NB4 (cell line): ENCODE results near the gene LRP1B.

Experiments
- DNase-seq: peaks from one replicate; pipeline ENCODE4 v3.0.0; 2010; ENCODE audit warnings: low read depth
- H3K4me3 ChIP-seq: one replicate; pipeline ENCODE4 v1.5.1; 2011; ENCODE audit warnings: mild to moderate bottlenecking, low read depth, low read length, moderate library complexity
- MYC ChIP-seq: IDR thresholded peaks from 2 replicates; pipeline ENCODE4 v1.6.1; 2011; ENCODE audit warnings: low read depth, low read length
- POLR2A ChIP-seq: IDR thresholded peaks from 2 replicates; pipeline ENCODE4 v1.6.1; 2011; ENCODE audit warnings: mild to moderate bottlenecking; ENCODE audit not compliant: insufficient read length; ENCODE audit errors: extremely low read depth
- TF ChIP-seq, protein P1 (sequence below): IDR thresholded peaks from 2 replicates; pipeline ENCODE4 v1.6.1; 2011; ENCODE audit warnings: low read depth, low read length
- TF ChIP-seq, protein P2 (sequence below): IDR thresholded peaks from one replicate; pipeline ENCODE4 v1.5.1; 2012; ENCODE audit warnings: low read depth, low read length

The LRP1B gene

DNA sequence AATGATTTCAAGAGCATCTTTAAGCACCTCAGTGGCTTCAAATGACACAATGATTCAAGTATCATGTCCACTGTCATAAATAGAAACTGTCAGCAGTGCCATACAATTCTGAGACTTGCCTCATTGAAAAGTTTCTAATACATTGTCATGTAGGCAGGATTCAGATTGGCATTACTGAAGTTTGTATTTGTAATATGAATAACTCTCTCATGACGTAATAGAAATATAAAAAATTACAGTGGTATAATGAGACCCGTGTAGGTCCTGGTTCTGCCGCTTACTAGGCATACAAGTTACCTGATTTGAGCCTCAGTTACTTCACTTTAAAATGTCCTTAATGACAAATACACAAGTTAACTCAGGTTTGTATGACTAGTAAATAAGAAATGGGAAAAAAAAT, 1814.5 kb downstream of the LRP1B start:
- TF ChIP-seq, protein P1, sequence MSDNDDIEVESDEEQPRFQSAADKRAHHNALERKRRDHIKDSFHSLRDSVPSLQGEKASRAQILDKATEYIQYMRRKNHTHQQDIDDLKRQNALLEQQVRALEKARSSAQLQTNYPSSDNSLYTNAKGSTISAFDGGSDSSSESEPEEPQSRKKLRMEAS = no peak
- TF ChIP-seq MYC (no peak), POLR2A (no peak)
- TF ChIP-seq, protein P2, sequence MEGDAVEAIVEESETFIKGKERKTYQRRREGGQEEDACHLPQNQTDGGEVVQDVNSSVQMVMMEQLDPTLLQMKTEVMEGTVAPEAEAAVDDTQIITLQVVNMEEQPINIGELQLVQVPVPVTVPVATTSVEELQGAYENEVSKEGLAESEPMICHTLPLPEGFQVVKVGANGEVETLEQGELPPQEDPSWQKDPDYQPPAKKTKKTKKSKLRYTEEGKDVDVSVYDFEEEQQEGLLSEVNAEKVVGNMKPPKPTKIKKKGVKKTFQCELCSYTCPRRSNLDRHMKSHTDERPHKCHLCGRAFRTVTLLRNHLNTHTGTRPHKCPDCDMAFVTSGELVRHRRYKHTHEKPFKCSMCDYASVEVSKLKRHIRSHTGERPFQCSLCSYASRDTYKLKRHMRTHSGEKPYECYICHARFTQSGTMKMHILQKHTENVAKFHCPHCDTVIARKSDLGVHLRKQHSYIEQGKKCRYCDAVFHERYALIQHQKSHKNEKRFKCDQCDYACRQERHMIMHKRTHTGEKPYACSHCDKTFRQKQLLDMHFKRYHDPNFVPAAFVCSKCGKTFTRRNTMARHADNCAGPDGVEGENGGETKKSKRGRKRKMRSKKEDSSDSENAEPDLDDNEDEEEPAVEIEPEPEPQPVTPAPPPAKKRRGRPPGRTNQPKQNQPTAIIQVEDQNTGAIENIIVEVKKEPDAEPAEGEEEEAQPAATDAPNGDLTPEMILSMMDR = no peak
- no peak overlapping the region for H3K4me3 ChIP-seq
- no peak for DNase-seq

DNA sequence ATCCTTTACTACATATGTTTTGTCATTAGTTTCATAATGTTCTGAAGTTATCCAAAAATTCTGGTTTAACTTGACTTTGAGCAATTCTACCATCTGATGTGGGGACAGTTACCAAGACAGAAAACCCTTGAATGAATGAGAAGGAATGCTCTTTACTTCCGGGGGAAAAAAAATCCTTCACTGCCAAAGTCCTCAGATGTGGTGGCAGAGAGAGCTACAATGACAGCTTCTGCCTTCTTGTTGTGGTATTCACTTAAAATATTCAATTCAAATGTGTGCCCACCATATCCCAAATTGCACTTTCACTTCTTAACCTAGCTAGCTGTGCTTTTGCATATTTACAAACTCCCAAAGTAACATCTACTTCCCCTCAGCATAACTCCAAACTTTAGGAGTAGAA, 1818.9 kb downstream of the LRP1B start:
- TF ChIP-seq, protein P2 = no peak
- TF ChIP-seq MYC (no peak), POLR2A (no peak)
- TF ChIP-seq, protein P1 = no peak

DNA sequence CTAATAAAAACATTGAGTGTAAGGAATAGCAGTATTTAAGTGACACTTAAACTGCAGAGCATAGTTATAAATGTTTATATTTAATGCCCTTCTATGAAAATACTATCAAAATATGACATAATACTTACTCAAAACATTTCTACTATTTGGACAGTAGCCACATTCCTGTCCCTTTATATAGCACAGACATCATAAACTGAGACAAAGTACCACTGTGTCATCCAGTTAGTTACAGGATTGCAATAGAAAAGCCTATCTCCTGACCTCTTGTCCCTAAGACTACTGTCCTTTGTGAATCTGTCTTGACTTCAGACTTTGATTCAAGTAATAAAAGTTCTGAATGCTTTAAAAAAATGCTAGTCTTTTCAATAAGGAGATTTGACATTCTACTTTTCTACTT, 1822.1 kb downstream of the LRP1B start:
- DNase-seq = no peak
- TF ChIP-seq, protein P1 = no peak
- TF ChIP-seq MYC (no peak), POLR2A (no peak)
- TF ChIP-seq, protein P2 = no peak
- no peak overlapping the region for H3K4me3 ChIP-seq

More for the DNA sequence above, 1818.9 kb downstream of the LRP1B start:
- no peak for DNase-seq
- no peak overlapping the region for H3K4me3 ChIP-seq

DNA sequence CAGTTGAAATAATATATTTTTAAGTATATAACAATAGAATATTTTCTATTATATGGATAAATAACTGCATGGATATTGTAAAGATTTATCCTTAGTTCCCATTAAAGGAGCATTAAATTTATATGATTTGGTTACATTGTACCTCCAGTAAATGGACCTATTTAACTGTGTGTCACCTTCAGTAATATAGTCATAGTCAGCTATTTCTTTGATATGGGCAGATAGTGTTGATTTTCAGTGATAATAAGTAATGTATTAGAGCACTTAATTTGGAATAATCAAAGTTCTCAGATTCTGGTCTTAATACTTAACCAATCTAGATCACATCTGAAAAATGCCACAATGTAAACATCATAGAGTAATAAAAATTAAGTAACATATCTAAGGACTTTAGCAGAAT, 1823.3 kb downstream of the LRP1B start:
- TF ChIP-seq MYC (no peak), POLR2A (no peak)
- TF ChIP-seq, protein P2 = no peak
- TF ChIP-seq, protein P1 = no peak
- H3K4me3 ChIP-seq = no peak overlapping the region
- no peak for DNase-seq

DNA sequence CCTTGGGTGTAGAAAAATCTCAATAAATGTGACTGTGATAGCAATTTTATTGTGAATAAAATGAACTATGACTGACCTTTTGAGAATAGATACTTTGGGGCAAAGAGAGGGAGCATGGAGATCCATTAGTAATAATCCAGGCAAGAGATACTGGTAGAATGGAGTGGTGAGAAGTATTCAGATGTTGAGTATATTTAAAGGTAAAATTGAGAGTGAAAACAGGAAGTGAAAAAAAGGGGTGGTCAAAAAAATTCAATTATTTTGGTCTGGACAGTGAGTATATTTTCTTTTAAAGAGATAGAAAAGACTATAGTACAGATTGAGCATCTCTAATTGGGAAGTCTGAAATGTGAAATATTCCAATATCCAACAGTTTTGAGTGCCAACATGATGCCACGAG, 1835.0 kb downstream of the LRP1B start:
- TF ChIP-seq MYC (no peak), POLR2A (no peak)
- TF ChIP-seq, protein P1 = no peak
- TF ChIP-seq, protein P2 = no peak
- no peak for DNase-seq
- H3K4me3 ChIP-seq = no peak overlapping the region

DNA sequence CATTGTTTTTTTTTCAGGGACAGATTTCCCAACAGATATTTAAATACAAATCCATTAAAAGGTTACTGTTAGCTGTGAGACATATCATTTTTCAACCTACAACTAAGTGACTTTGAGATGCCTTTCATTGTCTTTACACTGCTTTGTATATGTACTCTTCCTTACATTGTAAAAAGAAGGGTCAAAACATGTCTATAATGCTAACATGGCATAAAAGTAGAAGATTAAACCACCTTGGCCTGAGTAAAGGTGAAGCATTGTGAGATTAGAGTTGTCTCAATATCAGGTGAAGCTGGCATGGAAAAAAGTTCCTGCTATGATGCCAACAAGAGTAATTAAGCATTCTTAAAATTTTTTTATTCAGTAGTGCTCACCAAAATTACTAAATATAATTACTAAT, 1842.1 kb downstream of the LRP1B start:
- DNase-seq = no peak
- TF ChIP-seq, protein P1 = no peak
- no peak for TF ChIP-seq POLR2A
- TF ChIP-seq, protein P2 = no peak
- TF ChIP-seq MYC = no peak
- H3K4me3 ChIP-seq = no peak overlapping the region
